SK-N-DZ (cell line): ENCODE results near the gene ID2.

Source experiments
- DNase-seq: peaks from one replicate; pipeline ENCODE4 v3.0.0-alpha.2; 2015; ENCODE audit warnings: low spot score

Gene ID2

DNA sequence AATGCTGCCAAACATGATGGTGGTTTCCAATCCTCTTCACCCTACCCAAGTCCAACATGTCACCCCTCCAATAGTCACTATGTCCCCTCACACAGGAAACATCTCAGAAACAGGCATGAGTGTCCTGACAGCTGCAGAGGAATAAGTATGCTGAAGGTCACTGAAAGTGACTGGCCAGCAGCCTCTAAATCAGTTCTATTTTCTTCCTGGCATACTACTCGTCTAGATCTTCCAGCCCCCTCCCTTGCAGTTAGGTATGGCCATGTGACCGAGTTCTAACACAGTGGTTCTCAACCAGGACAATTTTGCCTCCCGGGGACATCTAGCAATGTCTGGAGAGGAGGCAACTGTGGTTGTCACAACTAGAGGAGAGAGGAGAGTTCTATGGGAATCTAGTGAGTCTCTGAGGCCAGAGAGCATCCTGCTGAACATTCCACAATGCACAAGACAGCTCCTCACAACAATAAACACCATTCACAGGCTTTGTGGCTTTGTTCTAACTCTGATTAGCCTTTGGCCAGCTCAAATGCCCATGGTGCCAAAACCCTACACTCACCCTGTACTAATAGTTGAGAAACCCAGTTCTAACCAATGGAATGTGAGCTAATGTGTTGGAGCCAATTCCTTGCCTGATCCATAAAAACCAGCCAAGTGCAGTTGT is 12.6 kb upstream of the ID2 start:
- DNase-seq = no peak

GRCh38 chr2:8670580-8670979 is 11.3 kb upstream of the ID2 start:
- no peak for DNase-seq

DNA sequence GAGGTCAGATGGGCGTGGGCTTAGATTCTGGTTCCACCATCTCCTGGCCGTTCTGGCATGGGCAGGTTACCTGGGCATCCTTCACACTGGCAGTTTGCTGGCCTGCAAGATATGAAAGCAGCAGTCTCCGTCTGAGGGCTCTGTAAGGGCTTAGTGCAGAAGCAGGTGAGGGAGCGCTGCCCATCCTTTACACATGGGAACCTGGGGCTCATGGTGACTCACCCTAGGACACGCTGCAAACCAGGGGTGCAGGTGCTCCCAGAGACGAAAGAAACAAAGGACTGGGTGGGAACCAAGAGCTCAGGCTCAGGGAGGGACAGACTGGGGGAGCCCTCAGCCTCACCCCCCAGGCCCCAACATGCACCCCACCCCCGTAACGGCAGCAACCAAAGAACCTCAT is 10.7 kb upstream of the ID2 start:
- DNase-seq = no peak

DNA sequence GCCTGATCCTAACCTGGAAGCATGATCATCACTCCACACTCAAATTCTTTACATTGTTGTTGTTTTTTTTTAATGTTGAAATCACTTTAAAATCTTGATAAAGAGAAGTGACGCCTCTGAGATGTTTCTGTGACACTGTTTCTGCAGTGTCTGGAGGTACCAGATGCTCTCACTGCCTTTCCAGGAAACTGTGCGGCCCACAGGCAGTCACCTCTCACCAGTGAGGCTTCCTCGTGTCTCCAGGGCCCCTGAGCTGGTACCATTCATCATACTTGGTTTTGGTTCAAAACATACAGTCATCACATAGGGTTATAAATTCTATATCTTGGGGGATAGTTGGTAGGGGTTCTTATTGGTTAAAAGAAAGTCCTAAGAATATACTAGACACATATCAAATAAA is 10.1 kb upstream of the ID2 start:
- no peak for DNase-seq

GRCh38 chr2:8672940-8673339 is 8.9 kb upstream of the ID2 start:
- DNase-seq = no peak

DNA sequence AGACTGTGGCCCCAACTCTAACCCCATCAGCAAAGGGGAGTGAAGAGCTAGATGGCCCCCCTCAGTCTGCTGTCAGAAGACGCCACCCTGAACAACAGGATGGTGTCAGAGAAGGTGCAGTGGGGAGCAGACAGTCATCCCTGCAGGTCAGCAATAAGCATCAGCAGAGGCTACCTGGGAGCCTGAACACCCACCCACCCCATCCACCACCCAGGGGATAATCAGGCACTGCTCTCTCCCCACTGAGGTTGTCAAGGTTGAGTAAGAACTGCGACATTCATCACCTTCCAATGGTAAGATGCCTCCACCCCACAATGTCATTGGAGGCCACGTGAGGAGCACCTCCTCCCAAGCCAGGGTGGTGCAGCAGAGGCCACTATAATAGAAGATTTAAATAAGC is 8.5 kb upstream of the ID2 start:
- no peak for DNase-seq

GRCh38 chr2:8674420-8675009 is 7.3 kb upstream of the ID2 start:
- no peak for DNase-seq

DNA sequence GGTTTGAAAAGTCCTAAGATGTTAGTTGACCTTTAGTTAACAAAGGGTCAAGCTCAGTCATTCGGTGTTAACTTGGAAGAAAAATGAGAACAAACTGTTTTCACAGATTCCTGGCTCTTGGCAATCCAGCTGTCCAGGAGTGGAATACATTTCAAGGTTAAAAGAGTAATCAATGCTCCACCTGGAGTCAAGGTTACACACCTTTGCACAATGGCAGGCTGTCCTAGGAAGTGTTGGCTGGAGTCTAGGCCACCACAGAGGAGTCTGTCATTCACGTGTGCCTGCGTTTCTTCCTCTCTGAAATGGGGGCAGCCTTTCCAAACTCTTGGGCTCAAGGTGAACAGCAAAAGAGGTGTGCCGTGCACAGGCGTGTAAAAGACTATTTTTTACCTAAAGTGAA is 6.3 kb upstream of the ID2 start:
- no peak for DNase-seq

DNA sequence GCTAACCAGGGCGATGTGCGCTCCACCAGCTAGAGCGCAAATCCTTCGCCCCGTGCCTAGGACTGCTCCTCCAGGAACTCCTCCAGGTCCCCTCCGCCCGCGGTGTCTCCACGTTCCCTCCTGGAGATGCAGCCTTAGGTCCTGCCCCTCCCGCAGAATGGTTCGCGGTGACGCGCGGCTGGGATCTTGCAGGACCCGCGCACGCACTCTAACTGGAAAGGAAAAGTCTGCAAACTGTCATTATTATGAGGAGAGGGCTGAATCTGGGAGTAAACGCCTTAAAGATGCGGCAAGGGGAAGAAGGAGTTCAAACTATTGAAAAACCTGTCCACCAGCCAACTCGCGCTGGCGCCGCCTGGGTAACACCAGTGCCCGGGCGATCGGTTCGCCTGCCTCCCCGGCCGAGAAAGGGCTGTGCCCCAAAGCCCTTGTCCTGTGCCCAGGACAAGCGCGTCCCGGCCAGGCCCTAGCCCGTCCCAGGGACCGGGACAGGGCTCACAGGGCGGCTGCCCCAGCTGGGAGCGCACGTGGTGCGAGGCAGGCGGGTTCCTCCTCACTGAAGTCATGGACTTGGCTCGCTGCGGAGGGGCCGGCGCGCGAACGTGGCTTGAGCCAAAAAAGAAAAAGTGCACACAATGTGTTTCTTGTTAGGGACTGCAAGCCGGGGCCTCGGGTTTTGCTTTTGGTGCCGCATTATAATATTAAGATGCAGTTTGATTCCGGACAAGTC is 5.5 kb upstream of the ID2 start:
- DNase-seq = no peak

DNA sequence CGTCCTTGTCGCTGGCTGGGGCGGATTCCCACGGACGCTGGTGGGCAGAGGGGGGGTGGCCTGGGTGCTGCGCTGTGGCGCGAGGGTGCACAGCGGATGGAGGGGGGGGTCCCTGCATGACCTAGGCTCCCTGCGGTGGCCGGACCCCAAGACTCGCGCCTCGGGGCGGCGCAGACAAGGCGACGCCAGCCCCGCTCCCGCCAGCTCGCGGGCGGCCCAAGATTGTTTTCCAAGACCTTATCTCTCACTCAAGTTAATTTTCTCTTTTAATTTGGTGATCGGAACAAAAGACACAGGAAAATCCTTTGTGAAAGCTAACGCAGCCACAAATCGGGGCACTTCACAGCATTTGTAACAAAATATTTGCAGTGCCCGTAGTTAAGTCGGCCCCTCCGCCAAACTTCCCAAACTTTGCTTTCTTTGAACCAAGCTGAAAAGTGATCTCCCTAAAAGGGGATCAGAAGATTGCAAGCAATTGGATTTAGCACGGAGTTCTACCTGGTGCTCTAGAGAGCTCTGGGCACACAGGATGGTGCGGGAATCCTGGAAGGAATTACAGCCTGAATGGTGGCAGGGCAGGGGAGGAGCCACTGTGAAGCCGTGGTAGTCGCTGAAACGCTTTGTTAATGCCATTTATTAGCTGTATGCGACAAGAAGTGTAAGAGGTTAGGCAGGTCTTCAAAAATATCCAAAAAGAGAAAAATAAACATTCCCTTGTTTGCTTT is 4.8 kb upstream of the ID2 start:
- DNase-seq = peak; percentile 38

DNA sequence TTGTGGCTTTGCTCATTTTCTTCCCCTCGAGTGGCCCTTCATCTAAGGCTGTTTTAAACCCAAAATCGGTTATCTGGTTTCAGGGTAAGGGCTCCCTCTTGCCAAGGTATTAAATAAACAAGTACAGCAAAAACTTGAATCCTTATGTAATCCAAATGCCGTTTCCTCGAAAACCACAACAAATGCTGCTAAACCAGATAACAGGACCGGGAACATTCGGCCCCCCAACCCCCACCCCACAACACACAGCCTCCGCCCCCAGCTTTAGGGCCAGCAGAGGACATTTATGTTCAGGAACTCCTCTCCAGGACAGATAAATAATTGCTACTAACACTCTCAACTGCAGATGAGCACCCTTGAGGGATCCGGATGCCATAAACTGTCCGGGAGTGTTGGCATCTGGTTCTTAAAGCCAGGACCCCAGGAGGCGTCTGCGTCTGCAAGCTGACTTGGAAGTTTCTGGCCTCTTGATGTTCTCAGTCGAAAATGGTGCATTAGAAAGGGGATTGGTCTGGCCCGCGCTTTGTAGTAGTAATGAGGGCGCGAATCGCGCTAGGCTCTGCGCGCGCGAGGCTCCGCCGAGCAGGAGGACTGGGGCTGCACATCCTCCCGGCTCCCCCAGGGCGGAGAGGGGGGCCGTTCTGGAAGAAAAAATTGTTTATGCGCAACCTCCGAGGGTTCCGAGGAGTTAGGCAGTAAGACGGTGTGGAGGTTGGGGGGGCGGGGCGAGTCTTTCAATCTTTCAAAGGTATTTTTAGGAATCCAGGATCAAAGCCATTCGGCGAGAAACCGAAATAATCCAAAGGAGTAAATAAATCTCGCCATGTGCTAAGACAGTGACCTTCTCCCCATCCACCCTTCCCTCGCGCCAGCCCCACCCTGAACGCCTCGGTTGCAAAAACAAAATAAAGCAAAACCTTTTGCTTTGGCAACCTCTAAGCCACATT is 3.9 kb upstream of the ID2 start:
- DNase-seq = peak; percentile 77

GRCh38 chr2:8678731-8679566 is 2.9 kb upstream of the ID2 start:
- DNase-seq = peak; percentile 92

DNA sequence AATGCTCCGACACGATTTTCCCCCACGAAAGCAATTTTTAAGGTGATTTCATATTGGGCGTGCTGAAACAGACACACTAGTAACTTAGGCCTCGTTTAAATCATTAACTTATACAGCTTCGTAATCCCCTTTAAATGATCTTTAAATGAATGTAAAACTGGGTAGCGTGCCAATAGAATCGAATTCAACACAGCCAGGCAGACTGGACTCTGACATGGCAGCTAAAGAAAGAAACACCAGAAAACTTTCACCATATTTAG is 2.4 kb upstream of the ID2 start:
- no peak for DNase-seq

- DNase-seq = peak; percentile 55
Measured at GRCh38 chr2:8679827-8680731, 1.8 kb upstream of the ID2 start.

GRCh38 chr2:8680822-8681760 is 765 bp upstream of the ID2 start:
- DNase-seq = peak; percentile 76

- DNase-seq = peak; percentile 84
Measured at GRCh38 chr2:8682719-8683667, 1.1 kb downstream of the ID2 start.

DNA sequence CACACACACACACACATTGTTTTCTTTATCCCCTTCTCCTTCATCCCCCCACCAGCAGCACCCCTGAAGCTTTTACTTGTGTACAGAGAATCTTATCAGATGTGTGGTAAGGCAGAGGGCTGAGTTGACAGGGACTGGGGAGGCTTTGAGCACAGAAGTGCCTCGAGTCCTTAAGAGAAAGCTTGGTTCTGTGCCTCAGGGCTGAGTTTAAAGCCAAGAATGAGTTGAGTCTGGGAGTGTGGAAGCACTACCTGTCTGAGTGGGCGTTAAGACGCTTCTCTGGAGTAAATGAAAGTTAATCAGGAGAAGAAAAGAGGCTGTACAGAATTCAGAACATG is 2.7 kb downstream of the ID2 start:
- DNase-seq = no peak
